ENCODE measurements around the gene MRGPRD. TPM values are rescaled to one million over a fixed set of nuclear protein-coding genes. Genes with fewer than 3 reads are reported as not detected.

Gene MRGPRD
- total and polyA plus RNA-seq, 4 donors = not detected

- Histone ChIP-seq H3K36me3 (ENCODE audit: control insufficient read depth in 4 of 4, insufficient read depth in 3 of 4, low read depth in 1 of 4, low read length in 3 of 4) (no peaks in the 10 kb centered on the region), H3K27ac (ENCODE audit: low read depth in 1 of 2, low read length in 2 of 2) (no peak overlapping the region), H3K9ac (ENCODE audit: low read depth in 1 of 2, low read length in 2 of 2) (no peak overlapping the region), H3K9me3 (ENCODE audit: control insufficient read depth in 4 of 4, low read length in 3 of 4) (no peaks in the 10 kb centered on the region), H3K4me3 (ENCODE audit: low read depth in 1 of 3, low read length in 3 of 3) (no peak overlapping the region), H3K4me1 (ENCODE audit: control insufficient read depth in 4 of 4, insufficient read depth in 4 of 4, low read length in 3 of 4) (peaks cover 8 to 24% (median 13%) of the 10 kb centered on the region in 4 donors), H3K27me3 (ENCODE audit: control insufficient read depth in 4 of 4, insufficient read depth in 4 of 4, low read length in 3 of 4) (no peaks in the 10 kb centered on the region)
- no peak for DNase-seq (ENCODE audit: low spot score)
- no peak for TF ChIP-seq RAD21 (IDR thresholded peaks at IDR 0.05)
- WGBS = 96% methylated on average over 24 of the region's 24 CpGs
Observed at GRCh38 chr11:68996376-68997123, 15.8 kb upstream of the MRGPRD start.

GRCh38 chr11:68994894-68995285, 14.1 kb upstream of the MRGPRD start:
- TF ChIP-seq RAD21 (IDR thresholded peaks at IDR 0.05) = no peak
- no peak for TF ChIP-seq NR2F2 (IDR thresholded peaks at IDR 0.05)
- TF ChIP-seq CTCF (IDR thresholded peaks at IDR 0.05; ENCODE audit: low read depth, low read length, missing input control) = no peak
- TF ChIP-seq HNF4G (IDR thresholded peaks at IDR 0.05) = no peak
- TF ChIP-seq YY1 (IDR thresholded peaks at IDR 0.05) = no peak
- no peak for TF ChIP-seq HNF4A (conservative IDR thresholded peaks at IDR 0.05)
- TF ChIP-seq MAX (IDR thresholded peaks at IDR 0.05) = no peak
- WGBS = 90% methylated on average over 6 of the region's 6 CpGs
- Histone ChIP-seq H3K36me3 (ENCODE audit: control insufficient read depth in 4 of 4, insufficient read depth in 3 of 4, low read depth in 1 of 4, low read length in 3 of 4) (no peaks in the 10 kb centered on the region), H3K4me1 (ENCODE audit: control insufficient read depth in 4 of 4, insufficient read depth in 4 of 4, low read length in 3 of 4) (peaks cover 4 to 8% (median 5%) of the 10 kb centered on the region in 4 donors), H3K9ac (ENCODE audit: low read depth in 1 of 2, low read length in 2 of 2) (no peak overlapping the region), H3K27me3 (ENCODE audit: control insufficient read depth in 4 of 4, insufficient read depth in 4 of 4, low read length in 3 of 4) (no peaks in the 10 kb centered on the region), H3K4me3 (ENCODE audit: low read depth in 1 of 3, low read length in 3 of 3) (no peak overlapping the region), H3K9me3 (ENCODE audit: control insufficient read depth in 4 of 4, low read length in 3 of 4) (no peaks in the 10 kb centered on the region), H3K27ac (ENCODE audit: low read depth in 1 of 2, low read length in 2 of 2) (no peak overlapping the region)
- DNase-seq (ENCODE audit: low spot score) = no peak

GRCh38 chr11:68994161-68994893, 13.5 kb upstream of the MRGPRD start:
- Histone ChIP-seq H3K4me1 (ENCODE audit: control insufficient read depth in 4 of 4, insufficient read depth in 4 of 4, low read length in 3 of 4) (peaks cover 2 to 7% (median 5%) of the 10 kb centered on the region in 4 donors), H3K27ac (ENCODE audit: low read depth in 1 of 2, low read length in 2 of 2) (no peak overlapping the region), H3K36me3 (ENCODE audit: control insufficient read depth in 4 of 4, insufficient read depth in 3 of 4, low read depth in 1 of 4, low read length in 3 of 4) (no peaks in the 10 kb centered on the region), H3K9ac (ENCODE audit: low read depth in 1 of 2, low read length in 2 of 2) (no peak overlapping the region), H3K4me3 (ENCODE audit: low read depth in 1 of 3, low read length in 3 of 3) (no peak overlapping the region), H3K27me3 (ENCODE audit: control insufficient read depth in 4 of 4, insufficient read depth in 4 of 4, low read length in 3 of 4) (no peaks in the 10 kb centered on the region), H3K9me3 (ENCODE audit: control insufficient read depth in 4 of 4, low read length in 3 of 4) (no peaks in the 10 kb centered on the region)
- DNase-seq (ENCODE audit: low spot score) = peak; percentile 23
- WGBS = 92% methylated on average over 28 of the region's 28 CpGs
- TF ChIP-seq ATF3 (IDR thresholded peaks at IDR 0.05) = no peak
- TF ChIP-seq HNF4G (IDR thresholded peaks at IDR 0.05) = no peak
- TF ChIP-seq YY1 (IDR thresholded peaks at IDR 0.05) = no peak
- TF ChIP-seq GABPA (IDR thresholded peaks at IDR 0.05 in 1 of 2, conservative IDR thresholded peaks at IDR 0.05 in 1 of 2) = no peak
- no peak for TF ChIP-seq FOXA1 (IDR thresholded peaks at IDR 0.05)
- TF ChIP-seq EGR1 (IDR thresholded peaks at IDR 0.05; ENCODE audit: low read depth in 2 of 2) = no peak
- TF ChIP-seq HNF4A (conservative IDR thresholded peaks at IDR 0.05) = no peak
- no peak for TF ChIP-seq SP1 (IDR thresholded peaks at IDR 0.05)
- TF ChIP-seq CTCF (IDR thresholded peaks at IDR 0.05; ENCODE audit: low read depth, low read length, missing input control) = no peak
- no peak for TF ChIP-seq REST (IDR thresholded peaks at IDR 0.05)
- no peak for TF ChIP-seq JUND (IDR thresholded peaks at IDR 0.05)
- no peak for TF ChIP-seq MAX (IDR thresholded peaks at IDR 0.05)
- no peak for TF ChIP-seq RAD21 (IDR thresholded peaks at IDR 0.05)
- TF ChIP-seq FOXA2 (IDR thresholded peaks at IDR 0.05) = no peak
- TF ChIP-seq NR2F2 (IDR thresholded peaks at IDR 0.05) = no peak
